Stimulated activated CD4-positive, alpha-beta T cell treated with anti-CD3 and anti-CD28 coated beads, Interleukin-12 subunit alpha, Interleukin-12 subunit beta, amount 100 ng/mL, for 48 hours (primary cell): ENCODE results near the gene CCNI.

Experiments used
- DNase-seq, 3 donors: peaks; one replicate each; pipeline ENCODE4 v3.0.0-alpha.2; 2020; ENCODE audit warnings: low read depth in 2 of 3, low spot score in 1 of 3

Gene CCNI

GRCh38 chr4:77007358-77008230 is 68.2 kb downstream of the CCNI start:
- no peak for DNase-seq

GRCh38 chr4:77006753-77007353 is 68.9 kb downstream of the CCNI start:
- no peak for DNase-seq

GRCh38 chr4:77003400-77003799 is 72.4 kb downstream of the CCNI start:
- no peak for DNase-seq

GRCh38 chr4:77002321-77003107 is 73.3 kb downstream of the CCNI start:
- no peak for DNase-seq

GRCh38 chr4:77001907-77002306 is 73.9 kb downstream of the CCNI start:
- DNase-seq = no peak

GRCh38 chr4:76998251-76998901 is 77.4 kb downstream of the CCNI start:
- DNase-seq = no peak

GRCh38 chr4:76997532-76997931 is 78.3 kb downstream of the CCNI start:
- no peak for DNase-seq
